ENCODE measurements around the gene SPRED1. TPM values are rescaled to one million over a fixed set of nuclear protein-coding genes. Genes with fewer than 3 reads are reported as not detected.

The SPRED1 gene
- total RNA-seq, 2 experiments from 2014 or later: 7.5 to 21.1 TPM

GRCh38 chr15:38213356-38213755 is 39.3 kb upstream of the SPRED1 start:
- ChIA-PET POLR2A (interaction anchor here (1.3 kb wide), 1 partner anchor 11 kb away, joined by 3 read pairs; no protein-coding TSS in a partner anchor), CTCF (ENCODE audit: unreplicated experiment) (no interaction called here)
- no peak overlapping the region for H2AFZ ChIP-seq (ENCODE audit: low read length)
- H3K9me3 ChIP-seq (ENCODE audit: low read length): no peaks in the 10 kb centered on the region
- no peak overlapping the region for H3K4me2 ChIP-seq (ENCODE audit: low read length)
- H3K79me2 ChIP-seq (ENCODE audit: insufficient read depth, low read depth, low read length): no peaks in the 10 kb centered on the region
- no peak overlapping the region for H3K4me3 ChIP-seq (ENCODE audit: low read depth, low read length, poor library complexity, severe bottlenecking)
- no TSS peak for BruUV-seq (replicated peaks)
- TF ChIP-seq CTCF (conservative IDR thresholded peaks at IDR 0.05; ENCODE audit: low read length) (no peak), EZH2phosphoT487 (IDR thresholded peaks at IDR 0.05; ENCODE audit: borderline replicate concordance, low read depth, low read length) (no peak)
- intact Hi-C loops (cut with micrococcal nuclease; ENCODE audit: unreplicated experiment): no loop called here
- DNase-seq (ENCODE audit: low spot score): no peak
- no peaks in the 10 kb centered on the region for H3K9me2 ChIP-seq (ENCODE audit: insufficient read depth, low read length)
- H3K27ac ChIP-seq (ENCODE audit: low read depth, low read length, poor library complexity, severe bottlenecking): no peak overlapping the region
- H3K36me3 ChIP-seq (ENCODE audit: insufficient read depth, low read length): no peaks in the 10 kb centered on the region
- peaks cover 16% of the 10 kb centered on the region for H3K4me1 ChIP-seq (ENCODE audit: insufficient read depth, low read length, poor library complexity, severe bottlenecking)
- H4K20me1 ChIP-seq (ENCODE audit: insufficient read depth, low read length): no peaks in the 10 kb centered on the region

- POLR2A ChIA-PET: interaction anchor here (0.6 to 1.4 kb wide), 5 partner anchors 9 to 205 kb away, joined by 3 to 7 read pairs (median 4); no protein-coding TSS in a partner anchor
These were observed 36.9 kb upstream of the SPRED1 start for GRCh38 chr15:38215707-38216106.

More at GRCh38 chr15:38215707-38216106, 36.9 kb upstream of the SPRED1 start:
- no peak for DNase-seq (ENCODE audit: low spot score)
- H3K4me2 ChIP-seq (ENCODE audit: low read length): no peak overlapping the region
- H3K36me3 ChIP-seq (ENCODE audit: insufficient read depth, low read length): no peaks in the 10 kb centered on the region
- H2AFZ ChIP-seq (ENCODE audit: low read length): no peak overlapping the region
- H3K9me2 ChIP-seq (ENCODE audit: insufficient read depth, low read length): no peaks in the 10 kb centered on the region
- CTCF ChIA-PET (ENCODE audit: unreplicated experiment): no interaction called here
- no peak overlapping the region for H3K4me3 ChIP-seq (ENCODE audit: low read depth, low read length, poor library complexity, severe bottlenecking)
- BruUV-seq (replicated peaks): no TSS peak
- no peak overlapping the region for H3K27ac ChIP-seq (ENCODE audit: low read depth, low read length, poor library complexity, severe bottlenecking)
- intact Hi-C loops (cut with micrococcal nuclease; ENCODE audit: unreplicated experiment): no loop called here
- no peaks in the 10 kb centered on the region for H3K9me3 ChIP-seq (ENCODE audit: low read length)
- TF ChIP-seq CTCF (conservative IDR thresholded peaks at IDR 0.05; ENCODE audit: low read length) (no peak), EZH2phosphoT487 (IDR thresholded peaks at IDR 0.05; ENCODE audit: borderline replicate concordance, low read depth, low read length) (no peak)
- H3K79me2 ChIP-seq (ENCODE audit: insufficient read depth, low read depth, low read length): no peaks in the 10 kb centered on the region
- H4K20me1 ChIP-seq (ENCODE audit: insufficient read depth, low read length): no peaks in the 10 kb centered on the region
- peaks cover 16% of the 10 kb centered on the region for H3K4me1 ChIP-seq (ENCODE audit: insufficient read depth, low read length, poor library complexity, severe bottlenecking)

All from OCI-LY7 (cell line).